ENCODE data around the gene GSG1L2.

The GSG1L2 gene

GRCh38 chr17:9824797-9825338 lies 3.0 kb upstream of the GSG1L2 start:
- no peak for DNase-seq (ENCODE audit: low read depth)

- DNase-seq (ENCODE audit: low read depth): no peak
Measured at GRCh38 chr17:9824094-9824493, 2.2 kb upstream of the GSG1L2 start.

DNA sequence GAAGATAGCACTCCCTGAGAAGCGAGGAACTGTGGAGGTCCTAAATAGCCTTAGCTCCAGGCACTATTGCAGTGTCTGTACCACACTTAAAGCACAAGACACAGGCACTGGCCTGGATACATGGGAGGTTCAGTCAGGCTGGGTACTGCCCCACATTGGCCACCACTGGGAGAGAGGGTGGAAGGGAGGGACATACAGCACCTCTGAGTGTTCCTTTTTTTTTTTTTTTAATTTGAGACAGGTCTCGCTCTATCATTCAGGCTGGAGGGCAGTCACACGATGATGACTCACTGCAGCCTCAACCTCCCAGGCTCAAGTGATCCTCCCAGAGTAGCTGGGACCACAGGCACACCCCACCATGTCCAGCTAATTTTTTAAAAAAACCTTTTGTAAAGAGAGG lies 1.4 kb downstream of the GSG1L2 start:
- no peak for DNase-seq (ENCODE audit: low read depth)

DNA sequence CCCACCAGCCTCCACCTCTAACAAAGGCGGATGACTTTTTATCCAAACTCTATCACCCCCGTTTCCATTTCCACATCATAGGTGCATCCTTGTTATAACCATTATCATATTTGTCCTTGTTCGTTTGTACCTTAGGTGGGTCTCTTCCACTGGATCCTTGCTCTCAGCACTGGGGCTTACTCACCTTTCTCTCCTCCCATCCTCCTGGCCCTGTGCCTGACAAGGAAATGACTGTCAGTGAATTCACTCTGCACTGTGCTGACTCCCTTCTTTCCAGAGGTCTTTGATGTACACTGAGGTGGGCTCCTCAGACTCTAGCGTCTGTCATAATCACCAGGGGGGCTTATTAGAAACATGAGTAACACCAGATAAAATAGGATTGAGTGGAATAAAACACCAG lies 3.1 kb downstream of the GSG1L2 start:
- no peak for DNase-seq (ENCODE audit: low read depth)

GRCh38 chr17:9817086-9817485 lies 4.8 kb downstream of the GSG1L2 start:
- no peak for DNase-seq (ENCODE audit: low read depth)

GRCh38 chr17:9816472-9816871 lies 5.4 kb downstream of the GSG1L2 start:
- DNase-seq (ENCODE audit: low read depth): no peak

DNA sequence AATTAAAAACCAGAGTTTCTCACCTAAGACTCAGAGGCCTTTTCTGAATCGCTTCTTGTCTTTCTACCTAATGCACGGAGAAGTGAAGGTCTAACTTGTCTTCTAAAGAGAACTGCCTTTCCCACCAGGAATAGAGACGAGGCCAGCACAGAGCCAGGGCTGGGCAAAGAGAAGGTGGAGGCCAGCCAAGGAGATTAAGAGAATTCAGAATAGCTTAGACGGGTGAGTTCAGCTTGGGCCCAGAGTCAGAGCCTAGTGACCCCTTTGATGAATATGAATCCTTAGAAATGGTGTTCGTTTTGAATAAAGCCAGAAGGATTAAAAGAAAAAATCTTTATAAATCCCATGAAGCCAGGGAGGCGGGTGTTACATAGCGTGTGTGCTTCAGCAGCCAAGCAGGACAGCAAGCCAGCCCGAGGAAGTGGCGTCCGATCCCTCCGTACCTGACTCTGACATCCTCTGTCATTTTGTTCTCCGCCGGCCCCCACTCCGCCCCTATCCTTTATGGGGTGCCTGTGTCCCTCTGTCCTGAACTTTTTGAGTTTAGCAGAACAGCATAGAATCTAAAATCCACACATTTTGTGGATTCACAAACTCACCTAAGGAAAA lies 7.4 kb downstream of the GSG1L2 start:
- no peak for DNase-seq (ENCODE audit: low read depth)

- DNase-seq (ENCODE audit: low read depth): no peak
Measured at GRCh38 chr17:9813166-9813565, 8.7 kb downstream of the GSG1L2 start.

GRCh38 chr17:9811537-9811936 lies 10.3 kb downstream of the GSG1L2 start:
- no peak for DNase-seq (ENCODE audit: low read depth)

- no peak for DNase-seq (ENCODE audit: low read depth)
Measured at GRCh38 chr17:9811086-9811485, 10.8 kb downstream of the GSG1L2 start.

GRCh38 chr17:9810100-9810949 lies 11.6 kb downstream of the GSG1L2 start:
- DNase-seq (ENCODE audit: low read depth): no peak

DNA sequence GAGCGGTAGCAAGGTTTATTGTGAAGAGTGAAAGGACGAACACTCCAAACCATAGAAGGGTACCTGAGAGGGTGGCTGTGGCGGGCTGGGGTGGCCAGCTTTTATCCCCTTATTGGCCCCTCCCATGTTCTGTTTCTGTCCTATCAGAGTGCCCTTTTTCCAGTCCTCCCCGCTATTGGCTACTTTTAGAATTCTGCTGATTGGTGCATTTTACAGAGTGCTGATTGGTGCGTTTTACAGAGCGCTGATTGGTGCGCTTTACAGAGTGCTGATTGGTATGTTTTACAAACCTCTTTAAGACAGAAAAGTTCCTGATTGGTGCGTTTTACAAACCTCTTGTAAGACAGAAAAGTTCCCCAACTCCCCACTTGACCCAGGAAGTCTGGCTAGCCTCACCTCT lies 12.5 kb downstream of the GSG1L2 start:
- DNase-seq (ENCODE audit: low read depth): no peak

- DNase-seq (ENCODE audit: low read depth): no peak
Measured at GRCh38 chr17:9806699-9807098, 15.2 kb downstream of the GSG1L2 start.

DNA sequence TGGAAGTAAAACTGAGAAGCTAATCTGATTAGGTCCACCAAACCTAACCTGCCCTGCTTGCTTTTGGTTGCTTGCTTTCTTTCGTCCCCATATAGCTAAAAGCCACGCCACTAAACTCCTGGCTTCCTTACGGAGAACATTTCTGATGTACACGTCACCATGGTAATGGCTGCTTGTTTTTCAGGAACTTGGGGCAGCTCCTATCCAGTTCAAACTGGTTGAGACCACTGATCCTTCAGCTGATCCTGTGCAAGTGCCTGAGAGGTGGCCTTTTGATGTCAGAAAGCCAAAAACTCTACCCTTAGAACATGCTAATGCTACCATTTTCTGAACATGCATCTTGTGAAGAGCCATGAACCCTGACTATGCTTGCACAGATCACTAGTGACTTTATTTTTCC lies 16.1 kb downstream of the GSG1L2 start:
- DNase-seq (ENCODE audit: low read depth): no peak

DNA sequence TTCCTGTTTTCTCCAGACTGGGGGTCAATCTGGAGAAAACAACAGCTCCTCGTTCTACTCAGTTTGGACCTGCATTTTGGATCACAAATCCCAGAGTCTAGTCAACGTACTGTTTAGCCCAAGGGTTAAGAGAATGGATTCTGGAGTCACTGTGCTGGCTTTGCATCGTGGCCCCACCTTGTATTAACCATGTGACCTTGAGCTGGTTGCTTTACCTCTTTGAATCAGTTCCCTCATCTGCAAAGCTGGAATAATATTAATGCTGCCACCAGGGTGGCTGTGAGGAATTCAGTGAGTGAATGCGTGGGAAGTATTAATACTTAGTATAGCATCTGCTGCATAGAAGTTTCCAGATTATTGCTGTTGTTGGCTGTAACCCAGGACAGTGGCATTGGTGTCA lies 19.2 kb downstream of the GSG1L2 start:
- no peak for DNase-seq (ENCODE audit: low read depth)

DNA sequence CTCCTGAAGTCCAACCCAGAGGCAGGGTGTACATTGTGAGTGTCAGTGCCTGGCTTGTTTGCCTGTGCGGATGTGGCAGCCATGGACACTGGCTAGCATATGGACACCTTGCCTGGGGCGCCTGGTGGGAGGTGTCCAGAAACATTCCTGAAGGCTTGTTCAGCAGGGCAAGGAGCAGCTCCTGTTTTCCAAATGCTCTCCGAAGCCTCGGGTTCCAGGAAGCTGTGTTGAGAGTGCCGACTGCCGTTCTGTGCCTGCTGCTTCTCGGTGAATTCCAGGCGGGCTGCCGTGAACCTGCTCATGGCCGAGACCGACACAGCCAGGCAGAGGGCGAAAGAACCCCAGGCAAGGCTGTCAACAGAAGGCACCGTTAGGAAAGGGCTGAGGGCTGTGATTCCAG lies 19.6 kb downstream of the GSG1L2 start:
- DNase-seq (ENCODE audit: low read depth): no peak

GRCh38 chr17:9801505-9801904 lies 20.4 kb downstream of the GSG1L2 start:
- no peak for DNase-seq (ENCODE audit: low read depth)

DNA sequence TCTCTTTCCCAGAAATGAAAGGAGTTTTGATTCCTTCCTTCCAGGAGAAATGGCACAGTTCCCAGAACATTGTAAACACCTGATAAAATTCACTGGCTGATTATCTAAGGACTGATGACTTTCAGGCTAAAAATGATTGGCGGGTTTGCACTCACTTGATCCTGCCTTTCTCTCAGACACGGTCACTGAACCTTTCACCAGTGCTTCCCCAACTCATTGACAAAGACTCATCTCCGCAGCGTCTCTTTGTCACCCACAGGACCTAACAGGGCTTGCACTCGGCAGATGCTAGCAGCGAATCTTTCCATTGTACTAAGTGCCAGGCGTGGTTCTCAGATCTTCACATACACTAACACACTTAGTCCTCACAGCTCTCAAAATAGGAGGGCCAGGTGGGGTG lies 23.2 kb downstream of the GSG1L2 start:
- DNase-seq (ENCODE audit: low read depth): no peak

- no peak for DNase-seq (ENCODE audit: low read depth)
Measured at GRCh38 chr17:9798008-9798407, 23.9 kb downstream of the GSG1L2 start.

DNA sequence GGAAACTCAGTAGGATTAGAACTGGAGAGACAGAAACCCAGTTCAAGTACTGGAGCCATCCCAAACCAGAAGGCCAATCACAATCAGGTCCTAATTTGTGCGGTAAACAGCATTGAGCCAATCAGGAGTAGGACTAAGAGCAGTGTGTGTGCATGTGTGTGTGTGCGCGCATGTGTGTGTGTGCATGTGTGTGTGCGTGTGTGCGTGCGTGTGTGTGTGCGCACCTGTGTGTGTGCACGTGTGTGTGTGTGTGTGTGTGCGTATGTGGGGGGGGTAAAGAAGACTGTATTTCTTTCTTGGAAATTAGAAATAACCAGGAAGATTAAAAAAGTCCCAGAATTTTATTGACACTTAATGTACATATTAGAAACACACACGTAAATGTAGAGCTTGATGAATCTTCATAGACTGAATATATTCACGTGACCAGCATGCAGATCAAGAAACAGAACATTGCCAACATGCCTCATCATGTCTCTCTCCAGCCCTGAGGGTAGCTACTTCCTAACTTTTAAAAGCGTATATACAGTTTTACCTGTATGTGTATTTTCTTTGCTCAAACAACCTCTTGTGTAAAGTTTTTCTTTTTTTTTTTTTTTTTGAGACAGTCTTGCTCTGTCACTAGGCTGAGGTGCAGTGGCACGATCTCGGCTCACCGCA lies 29.6 kb downstream of the GSG1L2 start:
- no peak for DNase-seq (ENCODE audit: low read depth)

DNA sequence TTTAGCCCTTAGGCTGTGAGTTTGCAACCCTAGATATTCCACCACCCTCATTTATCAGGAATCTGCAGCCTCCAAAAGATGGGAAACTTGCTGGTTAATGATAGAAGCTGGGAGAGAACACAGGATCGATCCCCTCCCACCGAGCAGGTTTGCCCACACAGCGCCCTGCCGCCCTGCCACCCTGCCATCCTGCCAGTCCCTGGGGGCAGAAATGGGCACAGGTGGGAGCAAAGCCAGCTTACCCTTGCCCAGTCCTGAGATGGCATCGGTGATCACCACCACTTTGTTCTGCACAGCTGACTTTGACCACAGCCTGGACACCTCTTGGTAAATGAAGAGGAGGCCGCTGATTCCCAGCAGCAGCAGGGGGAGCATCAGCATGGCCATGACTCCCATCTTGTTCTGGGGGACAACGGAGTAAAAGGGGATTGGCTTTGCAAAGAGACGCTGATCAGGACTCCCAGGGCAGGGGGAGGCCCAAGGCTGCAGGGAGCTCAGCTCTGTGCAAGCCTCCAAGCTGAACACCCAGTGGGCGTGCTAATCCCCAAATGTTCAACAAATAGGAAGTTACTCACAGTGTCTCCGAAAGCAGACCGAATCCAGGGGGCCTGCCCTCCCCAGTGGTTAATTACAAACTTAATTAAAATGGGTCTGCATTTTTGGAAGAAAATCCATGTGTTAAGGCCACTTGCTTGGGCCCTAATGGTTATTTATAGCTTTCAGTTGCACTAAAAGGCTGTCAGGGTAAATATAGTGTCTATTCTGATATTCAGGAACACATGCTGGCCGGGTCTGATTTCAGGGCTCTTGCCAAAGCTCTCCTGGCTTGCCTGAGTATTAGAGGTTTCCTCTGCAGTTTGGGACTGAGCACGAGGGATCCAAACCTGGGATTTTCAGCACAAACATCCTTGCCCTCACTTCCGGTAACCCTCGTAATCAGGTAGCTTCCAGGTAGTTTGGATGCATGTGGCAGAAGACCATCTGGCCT lies 30.7 kb downstream of the GSG1L2 start, which contains the start of gene DHRS7C:
DHRS7C (minus strand) TSS at position 704 of the 988 bp plus-strand sequence; CDS start at position 396, 308 bp downstream.
- DNase-seq (ENCODE audit: low read depth): no peak

GRCh38 chr17:9790316-9790715 lies 31.6 kb downstream of the GSG1L2 start:
- no peak for DNase-seq (ENCODE audit: low read depth)
